Ascending aorta (tissue), 2 donors: ENCODE data around the gene GP1BA. TPM values are rescaled to one million over a fixed set of nuclear protein-coding genes. Genes with fewer than 3 reads are reported as not detected.

Experiments used
- DNase-seq, 2 donors: peaks; one replicate each; pipeline ENCODE4 v3.0.0-alpha.2; 2019; ENCODE audit warnings: low spot score in 2 of 2
- H3K27ac ChIP-seq, 2 donors: fragments of 200-600 bp; sonication (generic); one replicate each; pipeline ENCODE4 v1.5.1; 2016 to 2017; ENCODE audit warnings: mild to moderate bottlenecking in 1 of 2
- H3K27me3 ChIP-seq: fragments of 200-600 bp; sonication (generic); one replicate; pipeline ENCODE4 v1.5.1; 2017
- H3K36me3 ChIP-seq, 2 donors: fragments of 200-600 bp; sonication (generic); one replicate each; pipeline ENCODE4 v1.5.1; 2016
- H3K4me1 ChIP-seq, 2 donors: fragments of 200-600 bp; sonication (generic); one replicate each; pipeline ENCODE4 v1.5.1; 2016 to 2017; ENCODE audit warnings: mild to moderate bottlenecking in 1 of 2
- H3K4me3 ChIP-seq, 2 donors: fragments of 200-600 bp; sonication (generic); one replicate each; pipeline ENCODE4 v1.5.1; 2016 to 2017; ENCODE audit warnings: mild to moderate bottlenecking in 1 of 2
- H3K9me3 ChIP-seq, 2 donors: fragments of 200-600 bp; sonication (generic); one replicate each; pipeline ENCODE4 v1.5.1; 2016
- CTCF ChIP-seq, 3 experiments: fragments of 200-600 bp in 2 of 3; fragments of 450-650 bp in 1 of 3; sonication (generic) in 2 of 3; IDR thresholded peaks; one replicate each; pipeline ENCODE4 v1.5.1; 2016 to 2019; ENCODE audit warnings: antibody characterized with exemption in 3 of 3, mild to moderate bottlenecking in 1 of 3, moderate library complexity in 1 of 3
- intact Hi-C: fragments of 100-400 bp; cut with DNase I; formaldehyde crosslinking; loops from one replicate; pipeline ENCODE4 v1.15.1; 2023
- total RNA-seq: library from RNA; depleted of rRNA; stranded (reverse); fragments of >200 nt; gene quantifications from one replicate; pipeline ENCODE4 v1.1.0, GENCODE V29; 2016

Gene GP1BA
- total RNA-seq, 1 donor from 2014 or later = not detected

- peak in 1 of 2 donors; percentile 76 for DNase-seq
- Histone ChIP-seq H3K4me1 (peaks cover 15 to 43% of the 10 kb centered on the region in 2 donors), H3K27me3 (no peaks in the 10 kb centered on the region), H3K4me3 (peak overlapping the region; percentile 94 to 100), H3K9me3 (no peaks in the 10 kb centered on the region), H3K36me3 (peaks cover 10 to 16% of the 10 kb centered on the region in 2 donors), H3K27ac (peak overlapping the region; percentile 93 to 99)
- no peak for TF ChIP-seq CTCF (IDR thresholded peaks at IDR 0.05)
- intact Hi-C loops = no loop called here
Observed at GRCh38 chr17:4950075-4950745, 18.1 kb downstream of the GP1BA start.

DNA sequence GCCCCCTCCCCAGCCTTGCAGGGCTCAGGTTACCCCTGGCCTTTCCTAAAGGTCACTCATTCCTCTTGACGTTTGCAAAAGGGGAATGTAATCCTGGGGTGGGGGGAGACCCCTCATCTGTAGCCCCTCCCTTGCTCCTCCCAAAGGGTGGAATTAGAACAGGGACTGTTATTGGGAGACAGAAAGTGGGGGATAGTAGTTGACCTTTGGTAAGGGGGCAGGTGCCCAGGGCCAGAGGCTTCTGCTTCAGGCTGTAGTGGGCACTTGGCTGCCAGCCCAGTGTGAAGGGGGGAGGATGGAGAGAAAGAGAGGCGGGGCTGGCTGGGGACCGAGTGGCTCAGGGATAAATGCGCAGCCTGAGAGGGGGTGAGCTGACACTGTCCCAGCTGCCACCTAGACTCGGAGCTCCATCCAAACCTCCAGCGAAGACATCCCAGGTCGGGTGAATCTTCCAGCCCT, 18.7 kb downstream of the GP1BA start, which contains the start of gene ENO3:
Gene ENO3, plus strand, starts transcription at position 374 of the 459 bp plus-strand sequence. CDS start 711 bp downstream, outside the sequence.
- no peak for TF ChIP-seq CTCF (IDR thresholded peaks at IDR 0.05)
- intact Hi-C loops = no loop called here
- peaks cover 10 to 37% of the 10 kb centered on the region in 2 donors for H3K4me1 ChIP-seq
- H3K36me3 ChIP-seq = peaks cover 6 to 11% of the 10 kb centered on the region in 2 donors
- H3K9me3 ChIP-seq = no peaks in the 10 kb centered on the region
- peak within 1 kb of the TSS; percentile 94 to 100 for H3K4me3 ChIP-seq
- H3K27me3 ChIP-seq = no peaks in the 10 kb centered on the region
- no peak for DNase-seq
- peak within 1 kb of the TSS; percentile 93 to 99 for H3K27ac ChIP-seq

GRCh38 chr17:4951486-4951885, 19.4 kb downstream of the GP1BA start:
- intact Hi-C loops = no loop called here
- no peak for DNase-seq
- no peaks in the 10 kb centered on the region for H3K27me3 ChIP-seq
- no peak overlapping the region for H3K4me3 ChIP-seq
- peak overlapping the region; percentile 93 to 99 for H3K27ac ChIP-seq
- H3K9me3 ChIP-seq = no peaks in the 10 kb centered on the region
- peaks cover 3 to 31% of the 10 kb centered on the region in 2 donors for H3K4me1 ChIP-seq
- peaks cover 0 to 4% of the 10 kb centered on the region in 2 donors for H3K36me3 ChIP-seq
- no peak for TF ChIP-seq CTCF (IDR thresholded peaks at IDR 0.05)

DNA sequence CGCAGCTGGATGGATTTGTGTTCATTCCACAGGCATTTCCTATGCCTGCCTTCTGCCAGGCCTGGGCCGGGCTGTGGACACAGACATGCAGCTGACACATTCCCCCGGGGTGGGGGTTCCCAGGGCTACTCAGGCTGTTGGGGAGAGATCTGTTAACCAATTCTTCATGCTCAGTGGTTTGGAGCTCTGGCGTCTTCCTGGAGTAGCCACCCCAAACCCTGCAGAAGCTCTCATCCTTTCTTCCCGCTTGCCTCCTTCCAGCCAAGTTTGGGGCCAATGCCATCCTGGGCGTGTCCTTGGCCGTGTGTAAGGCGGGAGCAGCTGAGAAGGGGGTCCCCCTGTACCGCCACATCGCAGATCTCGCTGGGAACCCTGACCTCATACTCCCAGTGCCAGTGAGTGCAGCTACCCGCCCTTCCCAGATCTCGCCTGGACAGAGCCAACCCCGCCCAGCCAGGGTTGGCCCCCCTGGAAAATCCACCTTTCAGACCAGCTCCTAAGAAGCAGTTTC, 21.4 kb downstream of the GP1BA start:
- Histone ChIP-seq H3K4me1 (peaks cover 2 to 31% of the 10 kb centered on the region in 2 donors), H3K27me3 (no peaks in the 10 kb centered on the region), H3K9me3 (no peaks in the 10 kb centered on the region), H3K27ac (peak overlapping the region; percentile 88 to 93), H3K36me3 (peaks cover 2 to 11% of the 10 kb centered on the region in 2 donors), H3K4me3 (peak overlapping the region in 1 of 2 donors; percentile 10)
- intact Hi-C loops = no loop called here
- no peak for TF ChIP-seq CTCF (IDR thresholded peaks at IDR 0.05)
- DNase-seq = peak; percentile 25 to 82

DNA sequence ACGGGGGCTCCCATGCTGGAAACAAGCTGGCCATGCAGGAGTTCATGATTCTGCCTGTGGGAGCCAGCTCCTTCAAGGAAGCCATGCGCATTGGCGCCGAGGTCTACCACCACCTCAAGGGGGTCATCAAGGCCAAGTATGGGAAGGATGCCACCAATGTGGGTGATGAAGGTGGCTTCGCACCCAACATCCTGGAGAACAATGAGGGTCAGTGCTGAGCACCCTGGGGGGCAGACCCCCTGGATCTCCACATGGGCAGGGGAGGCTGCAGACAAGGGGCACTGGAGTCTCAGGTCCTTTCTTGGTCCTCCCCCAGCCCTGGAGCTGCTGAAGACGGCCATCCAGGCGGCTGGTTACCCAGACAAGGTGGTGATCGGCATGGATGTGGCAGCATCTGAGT, 23.0 kb downstream of the GP1BA start:
- TF ChIP-seq CTCF (IDR thresholded peaks at IDR 0.05) = no peak

More for the DNA sequence above, 23.0 kb downstream of the GP1BA start:
- Histone ChIP-seq H3K36me3 (peaks cover 12 to 22% of the 10 kb centered on the region in 2 donors), H3K27ac (no peak overlapping the region), H3K4me1 (peaks cover 2 to 30% of the 10 kb centered on the region in 2 donors), H3K9me3 (no peaks in the 10 kb centered on the region), H3K27me3 (no peaks in the 10 kb centered on the region), H3K4me3 (no peak overlapping the region)
- intact Hi-C loops = no loop called here
- DNase-seq = no peak
